H1 (cell line): ENCODE measurements around the gene OXA1L. TPM values are rescaled to one million over a fixed set of nuclear protein-coding genes. Genes with fewer than 3 reads are reported as not detected.

ENCODE experiments used
- CTCF ChIA-PET: fragments of 300-600 bp; sonication (Branson Sonifier 250); formaldehyde crosslinking; loops from one replicate; lab custom pipeline; 2021; ENCODE audit not compliant: partially characterized antibody; lab: Charles Lee
- POLR2A ChIA-PET: fragments of 300-600 bp; sonication (Branson Sonifier 250); formaldehyde crosslinking; loops from one replicate; lab custom pipeline; 2021; ENCODE audit warnings: inconsistent platforms; ENCODE audit not compliant: partially characterized antibody; lab: Charles Lee
- DNase-seq, 2 experiments: peaks; one replicate each; pipeline versions ENCODE4 v3.0.0 to v3.0.0-alpha.2; 2010 to 2022; ENCODE audit warnings: low spot score in 2 of 2, low read depth in 1 of 2, mixed read lengths in 1 of 2
- FAIRE-seq: peaks from 2 replicates; lab custom pipeline; 2011; peaks lifted over from hg19 to GRCh38; lab: Jason Lieb, UNC
- H2AFZ ChIP-seq: 2 replicates; pipeline ENCODE4 v1.8.1; 2012; ENCODE audit warnings: low read length, inconsistent platforms
- H2AK5ac ChIP-seq: 2 replicates; pipeline ENCODE4 v1.6.1; 2013; ENCODE audit warnings: low read depth, low read length
- H2BK120ac ChIP-seq: replicated peaks from 2 replicates; pipeline ENCODE3; 2013; ENCODE audit warnings: low read depth, low read length, inconsistent platforms
- H2BK12ac ChIP-seq: 2 replicates; pipeline ENCODE4 v1.6.1; 2013; ENCODE audit warnings: low read depth, low read length
- H2BK15ac ChIP-seq: 2 replicates; pipeline ENCODE4 v1.6.1; 2013; ENCODE audit warnings: low read length
- H2BK20ac ChIP-seq: 2 replicates; pipeline ENCODE4 v1.6.1; 2013; ENCODE audit warnings: low read length
- H2BK5ac ChIP-seq: 2 replicates; pipeline ENCODE4 v1.6.1; 2013; ENCODE audit warnings: low read depth, low read length
- H3K14ac ChIP-seq: 2 replicates; pipeline ENCODE4 v1.6.1; 2013; ENCODE audit warnings: inconsistent platforms; ENCODE audit not compliant: insufficient read length
- H3K18ac ChIP-seq: 2 replicates; pipeline ENCODE4 v1.6.1; 2013; ENCODE audit warnings: low read length; ENCODE audit errors: extremely low read depth
- H3K23ac ChIP-seq: 2 replicates; pipeline ENCODE4 v1.6.1; 2013; ENCODE audit warnings: inconsistent platforms; ENCODE audit not compliant: insufficient read length
- H3K23me2 ChIP-seq: 2 replicates; pipeline ENCODE4 v1.6.1; 2013; ENCODE audit warnings: low read depth, low read length
- H3K27ac ChIP-seq: 2 replicates; pipeline ENCODE4 v1.6.1; 2011; ENCODE audit warnings: low read depth, low read length, inconsistent platforms
- H3K27me3 ChIP-seq, 4 experiments: replicated peaks in 1 of 4; 1 replicate in 1 of 4; 2 replicates in 3 of 4; pipeline versions ENCODE4 v1.6.1 to v1.8.1; 2011 to 2013; ENCODE audit warnings: low read length in 3 of 4, mild to moderate bottlenecking in 3 of 4, inconsistent platforms in 2 of 4, mixed read lengths in 2 of 4, moderate library complexity in 1 of 4; ENCODE audit not compliant: control insufficient read depth in 3 of 4, insufficient read depth in 3 of 4; ENCODE audit errors: extremely low read depth in 1 of 4
- H3K36me3 ChIP-seq, 4 experiments: 2 replicates each; pipeline versions ENCODE4 v1.6.1 to v1.8.1; 2011 to 2013; ENCODE audit warnings: mild to moderate bottlenecking in 4 of 4, low read length in 3 of 4, moderate library complexity in 2 of 4, control low read depth in 1 of 4, inconsistent platforms in 1 of 4; ENCODE audit not compliant: insufficient read depth in 4 of 4, control insufficient read depth in 2 of 4
- H3K4ac ChIP-seq: replicated peaks from 2 replicates; pipeline ENCODE3; 2013; ENCODE audit warnings: low read length, low read depth, mixed read lengths, inconsistent platforms; ENCODE audit not compliant: insufficient read length
- H3K4me1 ChIP-seq, 4 experiments: replicated peaks in 1 of 4; 1 replicate in 1 of 4; 2 replicates in 3 of 4; pipeline versions ENCODE4 v1.6.1 to v1.8.1; 2011 to 2013; ENCODE audit warnings: low read length in 3 of 4, inconsistent platforms in 2 of 4, mixed read lengths in 1 of 4; ENCODE audit not compliant: insufficient read depth in 4 of 4, control insufficient read depth in 3 of 4
- H3K4me2 ChIP-seq, 2 experiments: 2 replicates each; pipeline versions ENCODE4 v1.6.1 to v1.8.1; 2011 to 2013; ENCODE audit warnings: low read depth in 2 of 2, low read length in 2 of 2, control low read depth in 1 of 2, inconsistent platforms in 1 of 2, mild to moderate bottlenecking in 1 of 2; ENCODE audit not compliant: insufficient read depth in 1 of 2
- H3K4me3 ChIP-seq, 4 experiments: fragments of 200-600, 300-600 bp in 1 of 4; sonication (generic), shearing (Covaris generic), sonication (Bioruptor Twin) in 1 of 4; 2 replicates each; pipeline versions ENCODE4 v1.5.1 to v1.8.1; 2011 to 2016; ENCODE audit warnings: low read length in 4 of 4, low read depth in 3 of 4, control low read depth in 2 of 4, inconsistent platforms in 2 of 4, mild to moderate bottlenecking in 2 of 4, mixed read lengths in 1 of 4, moderate library complexity in 1 of 4; ENCODE audit not compliant: insufficient read depth in 2 of 4; ENCODE audit errors: extremely low read depth in 1 of 4
- H3K56ac ChIP-seq: replicated peaks from 2 replicates; pipeline ENCODE3; 2013; ENCODE audit warnings: low read depth, mild to moderate bottlenecking, mixed read lengths, low read length, inconsistent platforms; ENCODE audit not compliant: insufficient read length
- H3K79me1 ChIP-seq: 2 replicates; pipeline ENCODE4 v1.6.1; 2013; ENCODE audit warnings: low read depth, low read length, control low read depth
- H3K79me2 ChIP-seq, 2 experiments: 2 replicates each; pipeline versions ENCODE4 v1.6.1 to v1.8.1; 2012 to 2013; ENCODE audit warnings: low read length in 2 of 2, mild to moderate bottlenecking in 2 of 2, inconsistent platforms in 1 of 2; ENCODE audit not compliant: insufficient read depth in 2 of 2, control insufficient read depth in 1 of 2
- H3K9ac ChIP-seq, 4 experiments: replicated peaks in 1 of 4; 1 replicate in 1 of 4; 2 replicates in 3 of 4; pipeline versions ENCODE4 v1.6.1 to v1.8.1; 2011 to 2013; ENCODE audit warnings: low read depth in 3 of 4, low read length in 3 of 4, control low read depth in 2 of 4, mild to moderate bottlenecking in 2 of 4, moderate library complexity in 2 of 4, inconsistent platforms in 1 of 4; ENCODE audit errors: extremely low read depth in 1 of 4
- H3K9me3 ChIP-seq, 2 experiments: 2 replicates each; pipeline versions ENCODE4 v1.6.1 to v1.8.1; 2012 to 2013; ENCODE audit warnings: mild to moderate bottlenecking in 2 of 2, moderate library complexity in 2 of 2, control low read depth in 1 of 2, inconsistent platforms in 1 of 2, low read depth in 1 of 2, low read length in 1 of 2, mixed read lengths in 1 of 2; ENCODE audit not compliant: insufficient read depth in 2 of 2
- H4K20me1 ChIP-seq, 2 experiments: replicated peaks in 1 of 2; 2 replicates each; pipeline versions ENCODE3 to v1.8.1; 2011 to 2013; ENCODE audit warnings: inconsistent platforms in 2 of 2, low read length in 2 of 2, mild to moderate bottlenecking in 1 of 2; ENCODE audit not compliant: insufficient read depth in 2 of 2, control insufficient read depth in 1 of 2
- H4K5ac ChIP-seq: 2 replicates; pipeline ENCODE4 v1.6.1; 2013; ENCODE audit warnings: low read length, low read depth, mixed read lengths, inconsistent platforms; ENCODE audit not compliant: insufficient read length
- H4K8ac ChIP-seq: 2 replicates; pipeline ENCODE4 v1.8.0; 2013; ENCODE audit warnings: mild to moderate bottlenecking, moderate library complexity, low read length, inconsistent platforms; ENCODE audit not compliant: insufficient read depth; ENCODE audit errors: extremely low read depth
- H4K91ac ChIP-seq: replicated peaks from 2 replicates; pipeline ENCODE3; 2013; ENCODE audit warnings: low read length, mixed read lengths, inconsistent platforms; ENCODE audit not compliant: insufficient read length
- WGBS, 2 experiments: shearing (Covaris generic) in 1 of 2; methylation state at CpG; one replicate each; pipeline versions ENCODE4 v1.1.6 to v1.1.7; 2013 to 2015; ENCODE audit warnings: low lambda C conversion rate in 2 of 2, mixed read lengths in 2 of 2, inconsistent platforms in 1 of 2, low coverage in 1 of 2, missing lambda C conversion rate in 1 of 2; ENCODE audit not compliant: insufficient replicate concordance in 2 of 2, insufficient coverage in 1 of 2, insufficient read length in 1 of 2; ENCODE audit errors: extremely low coverage in 1 of 2, missing lambda C conversion rate in 1 of 2; 5-methylcytosine and 5-hydroxymethylcytosine counted together
- polyA plus RNA-seq, 7 experiments: library from polyadenylated mRNA; depleted of rRNA in 3 of 7; stranded (reverse) in 5 of 7; unstranded in 2 of 7; fragments of >200 nt in 5 of 7; fragments of 200-250 nt in 2 of 7; gene quantifications; 1 replicate in 5 of 7; 2 replicates in 1 of 7; 4 replicates in 1 of 7; pipeline versions ENCODE4 v1.2.1 to v1.2.3, GENCODE V29; 2011 to 2013; ENCODE audit warnings: missing spikeins in 2 of 7, mixed read lengths in 2 of 7
- total RNA-seq: library from RNA; stranded (reverse); fragmentation: NEBNext Ultra II Directional; extraction: Animal tissue kit (Norgen Biotek cat#: 25700); gene quantifications from 2 replicates; pipeline ENCODE4 v1.2.1, GENCODE V29; 2021

Gene OXA1L
- total and polyA plus RNA-seq, 2 of the 8 experiments (the other 6 are each of a cell fraction or from before 2014, with no cell fraction given) = 125 to 199 TPM

DNA sequence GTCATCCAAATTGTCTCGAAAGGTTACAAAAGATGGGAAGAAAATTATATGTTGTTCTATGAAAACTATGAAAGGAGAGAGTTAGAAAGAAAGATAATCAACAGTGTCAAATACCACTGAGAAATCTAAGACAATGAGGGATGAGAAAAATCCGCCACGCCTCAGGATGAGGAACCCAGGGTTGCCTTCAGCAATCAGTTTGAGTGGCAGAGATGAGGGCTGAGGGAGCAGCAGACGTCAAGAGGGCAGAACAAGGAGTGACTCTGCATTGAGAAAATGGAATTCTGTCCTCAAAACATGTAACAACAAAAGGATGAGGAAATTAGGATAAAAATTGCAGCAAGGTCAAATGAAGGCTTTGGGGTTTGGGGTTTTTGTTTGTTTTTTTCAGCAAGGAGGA, 18.3 kb upstream of the OXA1L start:
- Histone ChIP-seq H2BK20ac (no peak overlapping the region), H3K27me3 (no peaks in the 10 kb centered on the region), H4K5ac (no peak overlapping the region), H3K14ac (no peak overlapping the region), H3K4me3 (no peak overlapping the region), H2AK5ac (no peak overlapping the region), H3K27ac (no peak overlapping the region), H2AFZ (no peak overlapping the region), H2BK12ac (no peak overlapping the region), H3K79me2 (no peaks in the 10 kb centered on the region), H3K56ac (no peak overlapping the region), H3K9me3 (no peaks in the 10 kb centered on the region), H3K4me1 (no peaks in the 10 kb centered on the region), H3K79me1 (no peaks in the 10 kb centered on the region), H2BK5ac (no peak overlapping the region), H4K20me1 (no peaks in the 10 kb centered on the region), H2BK120ac (no peak overlapping the region), H4K8ac (no peak overlapping the region), H3K4ac (no peak overlapping the region), H3K36me3 (no peaks in the 10 kb centered on the region), H4K91ac (no peak overlapping the region), H3K23me2 (no peaks in the 10 kb centered on the region), H2BK15ac (no peak overlapping the region), H3K9ac (no peak overlapping the region), H3K18ac (no peak overlapping the region), H3K4me2 (no peak overlapping the region), H3K23ac (no peak overlapping the region)
- ChIA-PET CTCF (interaction anchor here (0.7 to 1.5 kb wide), 2 partner anchors 92 to 444 kb away, joined by 3 read pairs; no protein-coding TSS in a partner anchor), POLR2A (interaction anchor here (1.7 kb wide), 1 partner anchor 8 kb away, joined by 6 read pairs; no protein-coding TSS in a partner anchor)
- 86% methylated on average over 4 of the region's 4 CpGs; no CpG with 5 or more reads in 1 of the 2 experiments for WGBS, 2 experiments
- DNase-seq = no peak
- FAIRE-seq = no peak
